Activated T-cell treated with anti-CD3 and anti-CD28 coated beads, Interleukin-2, amount 50 U/mL, for 24 hours (primary cell): ENCODE data around the gene ERFL.

Experiments
- DNase-seq: peaks from one replicate; pipeline ENCODE4 v3.0.0-alpha.2; 2020
- H3K27ac Mint-ChIP-seq: 2 replicates; pipeline ENCODE4 v1.8.0; 2020; ENCODE audit warnings: mild to moderate bottlenecking, mixed read lengths
- H3K27me3 Mint-ChIP-seq: 2 replicates; pipeline ENCODE4 v1.8.0; 2020; ENCODE audit warnings: mixed read lengths
- H3K36me3 Mint-ChIP-seq: 2 replicates; pipeline ENCODE4 v1.8.0; 2020; ENCODE audit warnings: low read depth, mixed read lengths
- H3K4me1 Mint-ChIP-seq: 2 replicates; pipeline ENCODE4 v1.8.0; 2020; ENCODE audit warnings: low read depth, mixed read lengths
- H3K4me3 Mint-ChIP-seq: 2 replicates; pipeline ENCODE4 v1.8.0; 2020; ENCODE audit warnings: mild to moderate bottlenecking, moderate library complexity, mixed read lengths
- H3K9me3 Mint-ChIP-seq: 2 replicates; pipeline ENCODE4 v1.8.0; 2020; ENCODE audit warnings: mixed read lengths

The ERFL gene

GRCh38 chr19:41928221-41928683 lies at the start of gene ERFL:
ERFL (minus strand) TSS chr19:41928449; CDS start chr19:41912919, 15,530 bp downstream.
- peak; percentile 64 for DNase-seq
- Mint-ChIP-seq H3K9me3 (no peaks in the 10 kb centered on the region), H3K4me3 (peak within 1 kb of the TSS; percentile 79), H3K36me3 (no peaks in the 10 kb centered on the region), H3K4me1 (peaks cover 25% of the 10 kb centered on the region), H3K27me3 (peaks cover 3% of the 10 kb centered on the region), H3K27ac (peak within 1 kb of the TSS; percentile 66)

- Mint-ChIP-seq H3K27me3 (no peaks in the 10 kb centered on the region), H3K4me3 (no peak overlapping the region), H3K9me3 (no peaks in the 10 kb centered on the region), H3K36me3 (peaks cover 6% of the 10 kb centered on the region), H3K4me1 (no peaks in the 10 kb centered on the region), H3K27ac (no peak overlapping the region)
- no peak for DNase-seq
Measured at GRCh38 chr19:41977916-41978315, 49.7 kb upstream of the ERFL start.

GRCh38 chr19:41974652-41975051 lies 46.4 kb upstream of the ERFL start:
- H3K4me3 Mint-ChIP-seq, result no peak overlapping the region
- no peak overlapping the region for H3K27ac Mint-ChIP-seq
- DNase-seq, result no peak
- H3K9me3 Mint-ChIP-seq, result no peaks in the 10 kb centered on the region
- H3K27me3 Mint-ChIP-seq, result no peaks in the 10 kb centered on the region
- no peaks in the 10 kb centered on the region for H3K4me1 Mint-ChIP-seq
- peaks cover 2% of the 10 kb centered on the region for H3K36me3 Mint-ChIP-seq

- no peak overlapping the region for H3K4me3 Mint-ChIP-seq
- no peak for DNase-seq
- peaks cover 5% of the 10 kb centered on the region for H3K36me3 Mint-ChIP-seq
- no peak overlapping the region for H3K27ac Mint-ChIP-seq
- no peaks in the 10 kb centered on the region for H3K4me1 Mint-ChIP-seq
- no peaks in the 10 kb centered on the region for H3K27me3 Mint-ChIP-seq
- no peaks in the 10 kb centered on the region for H3K9me3 Mint-ChIP-seq
Measured at GRCh38 chr19:41971363-41971762, 43.1 kb upstream of the ERFL start.

- Mint-ChIP-seq H3K27me3 (no peaks in the 10 kb centered on the region), H3K27ac (no peak overlapping the region), H3K9me3 (no peaks in the 10 kb centered on the region), H3K4me3 (no peak overlapping the region), H3K4me1 (no peaks in the 10 kb centered on the region), H3K36me3 (peaks cover 3% of the 10 kb centered on the region)
- no peak for DNase-seq
Measured at GRCh38 chr19:41969772-41970458, 41.7 kb upstream of the ERFL start.

- no peak for DNase-seq
- no peaks in the 10 kb centered on the region for H3K4me1 Mint-ChIP-seq
- H3K9me3 Mint-ChIP-seq, result no peaks in the 10 kb centered on the region
- no peak overlapping the region for H3K4me3 Mint-ChIP-seq
- H3K27ac Mint-ChIP-seq, result no peak overlapping the region
- peaks cover 3% of the 10 kb centered on the region for H3K36me3 Mint-ChIP-seq
- H3K27me3 Mint-ChIP-seq, result no peaks in the 10 kb centered on the region
Measured at GRCh38 chr19:41968751-41969595, 40.7 kb upstream of the ERFL start.

GRCh38 chr19:41967054-41967783 lies 39.0 kb upstream of the ERFL start:
- DNase-seq, result no peak
- peaks cover 3% of the 10 kb centered on the region for H3K36me3 Mint-ChIP-seq
- no peak overlapping the region for H3K27ac Mint-ChIP-seq
- no peaks in the 10 kb centered on the region for H3K27me3 Mint-ChIP-seq
- H3K4me3 Mint-ChIP-seq, result no peak overlapping the region
- no peaks in the 10 kb centered on the region for H3K9me3 Mint-ChIP-seq
- no peaks in the 10 kb centered on the region for H3K4me1 Mint-ChIP-seq

GRCh38 chr19:41965106-41965505 lies 36.9 kb upstream of the ERFL start:
- Mint-ChIP-seq H3K27me3 (no peaks in the 10 kb centered on the region), H3K36me3 (peaks cover 3% of the 10 kb centered on the region), H3K27ac (no peak overlapping the region), H3K4me3 (no peak overlapping the region), H3K4me1 (no peaks in the 10 kb centered on the region), H3K9me3 (no peaks in the 10 kb centered on the region)
- no peak for DNase-seq

GRCh38 chr19:41960973-41961372 lies 32.7 kb upstream of the ERFL start:
- Mint-ChIP-seq H3K27me3 (no peaks in the 10 kb centered on the region), H3K36me3 (peaks cover 16% of the 10 kb centered on the region), H3K4me1 (peaks cover 19% of the 10 kb centered on the region), H3K9me3 (no peaks in the 10 kb centered on the region), H3K27ac (no peak overlapping the region), H3K4me3 (no peak overlapping the region)
- DNase-seq, result no peak

GRCh38 chr19:41959056-41960053 lies 31.1 kb upstream of the ERFL start, which contains the start of gene RABAC1:
RABAC1 (minus strand) TSS chr19:41959321; CDS start chr19:41959292, 29 bp downstream.
- Mint-ChIP-seq H3K27ac (peak within 1 kb of the TSS; percentile 90), H3K4me1 (peaks cover 19% of the 10 kb centered on the region), H3K27me3 (no peaks in the 10 kb centered on the region), H3K4me3 (peak within 1 kb of the TSS; percentile 83), H3K36me3 (peaks cover 16% of the 10 kb centered on the region), H3K9me3 (no peaks in the 10 kb centered on the region)
- peak; percentile 91 for DNase-seq

GRCh38 chr19:41958367-41959055 lies 30.3 kb upstream of the ERFL start:
- Mint-ChIP-seq H3K9me3 (no peaks in the 10 kb centered on the region), H3K4me3 (peak overlapping the region; percentile 83), H3K36me3 (peaks cover 16% of the 10 kb centered on the region), H3K27ac (peak overlapping the region; percentile 90), H3K4me1 (peaks cover 19% of the 10 kb centered on the region), H3K27me3 (no peaks in the 10 kb centered on the region)
- peak; percentile 90 for DNase-seq

- Mint-ChIP-seq H3K27me3 (no peaks in the 10 kb centered on the region), H3K27ac (peak overlapping the region; percentile 90), H3K4me3 (peak overlapping the region; percentile 83), H3K9me3 (no peaks in the 10 kb centered on the region), H3K4me1 (peaks cover 19% of the 10 kb centered on the region), H3K36me3 (peaks cover 16% of the 10 kb centered on the region)
- peak; percentile 51 for DNase-seq
Measured at GRCh38 chr19:41957838-41958366, 29.7 kb upstream of the ERFL start.
